GM23248 (cell line): ENCODE data around the gene GTF2H4. TPM values are rescaled to one million over a fixed set of nuclear protein-coding genes. Genes with fewer than 3 reads are reported as not detected.

Experiments used
- DNase-seq: peaks from one replicate; pipeline ENCODE4 v3.0.0-alpha.2; 2015
- H2AFZ ChIP-seq: fragments of 200-600 bp; sonication (generic); 2 replicates; pipeline ENCODE4 v1.6.1; 2016; ENCODE audit warnings: antibody characterized with exemption
- H3F3A ChIP-seq: fragments of 200-600 bp; sonication (generic); 2 replicates; pipeline ENCODE4 v1.6.1; 2016; ENCODE audit warnings: mild to moderate bottlenecking, antibody characterized with exemption, mixed run types; ENCODE audit not compliant: insufficient read depth
- H3K27ac ChIP-seq: fragments of 200-600 bp; sonication (generic); 2 replicates; pipeline ENCODE4 v1.5.1; 2016; ENCODE audit warnings: mild to moderate bottlenecking
- H3K27me3 ChIP-seq: fragments of 200-600 bp; sonication (generic); replicated peaks from 2 replicates; pipeline ENCODE4 v1.6.1; 2016; ENCODE audit warnings: mild to moderate bottlenecking; ENCODE audit not compliant: insufficient read depth
- H3K36me3 ChIP-seq: fragments of 200-600 bp; sonication (generic); 2 replicates; pipeline ENCODE4 v1.6.1; 2016; ENCODE audit warnings: low read depth, mild to moderate bottlenecking
- H3K4me1 ChIP-seq: fragments of 200-600 bp; sonication (generic); 2 replicates; pipeline ENCODE4 v1.6.1; 2016; ENCODE audit warnings: mild to moderate bottlenecking; ENCODE audit not compliant: insufficient read depth
- H3K4me2 ChIP-seq: fragments of 200-600 bp; sonication (generic); one replicate; pipeline ENCODE4 v1.6.1; 2016; ENCODE audit warnings: mild to moderate bottlenecking; ENCODE audit not compliant: unreplicated experiment
- H3K4me3 ChIP-seq: fragments of 200-600 bp; sonication (generic); 2 replicates; pipeline ENCODE4 v1.5.1; 2016; ENCODE audit warnings: mild to moderate bottlenecking
- H3K79me2 ChIP-seq: fragments of 200-600 bp; sonication (generic); 2 replicates; pipeline ENCODE4 v1.6.1; 2016; ENCODE audit warnings: mild to moderate bottlenecking; ENCODE audit not compliant: insufficient read depth
- H3K9ac ChIP-seq: fragments of 200-600 bp; sonication (generic); 2 replicates; pipeline ENCODE4 v1.6.1; 2016; ENCODE audit warnings: mild to moderate bottlenecking
- H3K9me2 ChIP-seq: fragments of 200-600 bp; sonication (generic); 2 replicates; pipeline ENCODE4 v1.6.1; 2016; ENCODE audit warnings: mixed run types, mild to moderate bottlenecking, moderate library complexity; ENCODE audit not compliant: insufficient read depth
- H3K9me3 ChIP-seq: fragments of 200-600 bp; sonication (generic); one replicate; pipeline ENCODE4 v1.6.1; 2017; ENCODE audit warnings: low read depth
- H4K20me1 ChIP-seq: fragments of 200-600 bp; sonication (generic); 2 replicates; pipeline ENCODE4 v1.6.0; 2016; ENCODE audit not compliant: insufficient read depth
- EZH2 ChIP-seq: fragments of 200-600 bp; sonication (generic); IDR thresholded peaks from 2 replicates; pipeline ENCODE4 v1.6.1; 2018; ENCODE audit warnings: antibody characterized with exemption, mild to moderate bottlenecking; ENCODE audit not compliant: insufficient read depth, poor library complexity, severe bottlenecking
- EZH2phosphoT487 ChIP-seq: fragments of 200-600 bp; sonication (generic); IDR thresholded peaks from 2 replicates; pipeline ENCODE4 v1.6.1; 2018; ENCODE audit warnings: antibody characterized with exemption, moderate library complexity, mild to moderate bottlenecking, low read depth; ENCODE audit not compliant: insufficient read depth
- WGBS, 2 experiments: methylation state at CpG; one replicate each; pipeline ENCODE4 v1.1.6; 2015 to 2017; ENCODE audit warnings: low lambda C conversion rate in 2 of 2, low coverage in 1 of 2; ENCODE audit errors: missing lambda C conversion rate in 2 of 2; 5-methylcytosine and 5-hydroxymethylcytosine counted together
- in situ Hi-C: fragments of 300-500 bp; cut with MboI; formaldehyde crosslinking; loops from 2 replicates; pipeline ENCODE4 v1.15.0; 2020
- polyA plus RNA-seq: library from polyadenylated mRNA; unstranded; fragments of >200 nt; fragmentation: Nextera tagmentation; extraction: Ambion mirVana; gene quantifications from 2 replicates; pipeline ENCODE4 v1.2.1, GENCODE V29; 2016
- total RNA-seq: library from RNA; depleted of rRNA; stranded (reverse); fragments of >200 nt; shearing (Covaris generic); gene quantifications from 2 replicates; pipeline ENCODE4 v1.2.3, GENCODE V29; 2014

Gene GTF2H4
- total and polyA plus RNA-seq, 2 experiments from 2014 or later, result 5.3 to 21.7 TPM

- no peak overlapping the region for H3K4me3 ChIP-seq
- no peak overlapping the region for H3K9ac ChIP-seq
- in situ Hi-C loops, result no loop called here
- H2AFZ ChIP-seq, result no peak overlapping the region
- H3K4me1 ChIP-seq, result peaks cover 14% of the 10 kb centered on the region
- H3F3A ChIP-seq, result peaks cover 12% of the 10 kb centered on the region; the same call in 1 of the 2 replicates
- TF ChIP-seq EZH2phosphoT487 (no peak), EZH2 (no peak)
- 68 to 71% methylated on average over 13 to 14 of the region's 14 CpGs for WGBS, 2 experiments
- H3K9me2 ChIP-seq, result no peaks in the 10 kb centered on the region
- peaks cover 14% of the 10 kb centered on the region for H3K79me2 ChIP-seq
- no peaks in the 10 kb centered on the region for H3K36me3 ChIP-seq
- H3K9me3 ChIP-seq, result no peaks in the 10 kb centered on the region
- no peaks in the 10 kb centered on the region for H3K27me3 ChIP-seq
- no peak overlapping the region for H3K27ac ChIP-seq
- no peaks in the 10 kb centered on the region for H4K20me1 ChIP-seq
- no peak overlapping the region for H3K4me2 ChIP-seq
- peak; percentile 14 for DNase-seq
Measured at GRCh38 chr6:30881392-30882203, 26.4 kb upstream of the GTF2H4 start.

GRCh38 chr6:30882204-30882758 lies 25.7 kb upstream of the GTF2H4 start:
- H3K4me2 ChIP-seq, result no peak overlapping the region
- no peak overlapping the region for H3K9ac ChIP-seq
- no peaks in the 10 kb centered on the region for H3K36me3 ChIP-seq
- in situ Hi-C loops, result no loop called here
- H3K4me1 ChIP-seq, result peaks cover 21% of the 10 kb centered on the region
- H3F3A ChIP-seq, result peaks cover 19% of the 10 kb centered on the region
- H3K27ac ChIP-seq, result no peak overlapping the region
- peaks cover 21% of the 10 kb centered on the region for H3K79me2 ChIP-seq
- TF ChIP-seq EZH2phosphoT487 (no peak), EZH2 (no peak)
- peak; percentile 9 for DNase-seq
- no peaks in the 10 kb centered on the region for H3K9me3 ChIP-seq
- no peak overlapping the region for H3K4me3 ChIP-seq
- no peak overlapping the region for H2AFZ ChIP-seq
- H4K20me1 ChIP-seq, result no peaks in the 10 kb centered on the region
- no peaks in the 10 kb centered on the region for H3K9me2 ChIP-seq
- 52 to 72% methylated on average over 8 of the region's 8 CpGs for WGBS, 2 experiments
- H3K27me3 ChIP-seq, result no peaks in the 10 kb centered on the region

GRCh38 chr6:30882759-30883684 lies 25.0 kb upstream of the GTF2H4 start:
- H4K20me1 ChIP-seq, result no peaks in the 10 kb centered on the region
- WGBS, 2 experiments, result 76 to 77% methylated on average over 13 to 15 of the region's 15 CpGs
- no peak for DNase-seq
- 0 out of 2 replicates have a peak overlapping the region, but pooled peaks have one; percentile 74 for H3K9ac ChIP-seq
- H3K79me2 ChIP-seq, result peaks cover 25% of the 10 kb centered on the region
- no peak overlapping the region for H3K4me2 ChIP-seq
- H3K9me3 ChIP-seq, result no peaks in the 10 kb centered on the region
- no peak overlapping the region for H3K27ac ChIP-seq
- no peak overlapping the region for H2AFZ ChIP-seq
- H3K36me3 ChIP-seq, result no peaks in the 10 kb centered on the region
- H3K9me2 ChIP-seq, result no peaks in the 10 kb centered on the region
- H3K4me1 ChIP-seq, result peaks cover 25% of the 10 kb centered on the region
- no peak overlapping the region for H3K4me3 ChIP-seq
- in situ Hi-C loops, result no loop called here
- TF ChIP-seq EZH2phosphoT487, result no peak
- no peak for TF ChIP-seq EZH2
- peaks cover 27% of the 10 kb centered on the region for H3F3A ChIP-seq
- no peaks in the 10 kb centered on the region for H3K27me3 ChIP-seq
